CD4-positive, alpha-beta T cell treated with Interferon alpha-2 for 1 hour (primary cell): ENCODE data around the gene RARA.
"Not testable (repeated sequence)": the region's sequence is repeated elsewhere in the genome, so short reads cannot be mapped to it uniquely, and the experiment has no call there.

Experiments used
- DNase-seq, 2 donors: peaks; one replicate each; pipeline ENCODE4 v3.0.0-alpha.2; 2020 to 2022

RARA gene

GRCh38 chr17:40382251-40382650 is 73.3 kb downstream of the RARA start:
- DNase-seq, result no peak

- DNase-seq, result not testable (repeated sequence)
These were observed 77.6 kb downstream of the RARA start for GRCh38 chr17:40386555-40386954.

- DNase-seq, result peak in 1 of 2 donors; percentile 59
These were observed 90.2 kb downstream of the RARA start for GRCh38 chr17:40399185-40399584.

- peak in 1 of 2 donors; percentile 39 for DNase-seq
These were observed 93.7 kb downstream of the RARA start for GRCh38 chr17:40402668-40403067.

GRCh38 chr17:40404003-40404402 is 95.0 kb downstream of the RARA start:
- no peak for DNase-seq
